GM19463 (cell line): Measurements from ENCODE around the gene NEB.
"Not testable (repeated sequence)": the region's sequence is repeated elsewhere in the genome, so short reads cannot be mapped to it uniquely, and the experiment has no call there.

ENCODE experiments used
- ATAC-seq: cut with Tn5 transposase; IDR thresholded peaks from one replicate; pipeline ENCODE4 v1.9.1; 2021; ENCODE audit warnings: mild to moderate bottlenecking, moderate library complexity; ENCODE audit not compliant: unreplicated experiment

Gene NEB

GRCh38 chr2:151707857-151708256, 26.4 kb downstream of the NEB start:
- ATAC-seq, result no peak

DNA sequence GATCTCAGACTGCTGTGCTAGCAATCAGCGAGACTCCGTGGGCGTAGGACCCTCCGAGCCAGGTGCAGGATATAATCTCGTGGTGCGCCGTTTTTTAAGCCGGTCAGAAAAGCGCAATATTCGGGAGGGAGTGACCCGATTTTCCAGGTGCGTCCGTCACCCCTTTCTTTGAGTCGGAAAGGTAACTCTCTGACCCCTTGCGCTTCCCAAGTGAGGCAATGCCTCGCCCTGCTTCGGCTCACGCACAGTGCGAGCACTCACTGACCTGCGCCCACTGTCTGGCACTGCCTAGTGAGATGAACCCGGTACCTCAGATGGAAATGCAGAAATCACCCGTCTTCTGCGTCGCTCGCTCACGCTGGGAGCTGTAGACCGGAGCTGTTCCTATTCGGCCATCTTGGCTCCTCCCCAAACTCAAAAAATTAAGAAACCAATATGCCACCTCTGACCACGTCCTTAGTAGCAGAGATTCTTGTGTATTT, 29.8 kb downstream of the NEB start:
- ATAC-seq, result not testable (repeated sequence)

DNA sequence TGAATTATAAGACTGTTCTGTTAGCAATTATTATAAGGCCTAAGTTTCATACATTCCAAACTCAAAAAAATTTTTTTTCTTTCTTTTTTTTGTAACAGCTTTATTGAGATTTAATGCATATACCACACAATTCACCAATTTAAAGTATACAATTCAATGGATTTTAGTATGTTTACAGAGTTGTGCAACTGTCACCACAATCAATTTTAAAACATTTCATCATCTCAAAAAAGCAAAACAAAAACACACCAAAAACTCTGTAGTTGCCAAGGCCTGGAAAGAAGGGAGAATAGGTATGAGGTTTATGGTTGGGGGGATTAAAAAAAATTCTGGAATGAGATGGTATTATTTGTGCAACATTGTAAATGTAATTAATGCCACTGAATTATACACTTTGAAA, 36.1 kb downstream of the NEB start:
- not testable (repeated sequence) for ATAC-seq

GRCh38 chr2:151695778-151696177, 38.5 kb downstream of the NEB start:
- no peak for ATAC-seq

GRCh38 chr2:151691631-151692030, 42.6 kb downstream of the NEB start:
- no peak for ATAC-seq

GRCh38 chr2:151688719-151689118, 45.6 kb downstream of the NEB start:
- ATAC-seq, result no peak

DNA sequence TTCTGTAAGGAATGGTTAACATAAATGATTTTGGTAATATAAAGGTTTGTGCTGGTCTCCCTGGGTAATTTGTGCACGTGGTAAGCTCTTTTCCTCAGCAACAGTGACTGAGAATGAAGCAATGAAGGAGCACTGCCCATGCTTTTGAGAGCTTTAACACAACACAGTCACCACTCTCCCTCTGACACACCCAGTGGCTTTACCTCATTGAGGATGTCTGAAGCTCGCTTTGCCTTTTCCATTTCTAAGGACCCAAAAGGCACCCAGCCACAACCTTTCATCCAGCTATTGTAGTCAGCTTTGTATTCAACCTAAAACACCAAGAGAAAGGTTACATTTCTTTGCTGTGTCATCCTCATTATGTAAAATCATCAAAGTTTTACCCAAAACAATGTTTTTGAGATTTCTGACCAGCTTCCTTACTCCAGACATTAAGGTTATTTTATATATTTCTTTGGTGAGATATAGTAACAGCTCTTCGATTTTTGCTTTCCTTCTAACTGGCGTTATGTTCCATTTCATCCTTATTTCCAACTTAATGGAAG, 51.7 kb downstream of the NEB start:
- no peak for ATAC-seq

- no peak for ATAC-seq
These were observed 53.2 kb downstream of the NEB start for GRCh38 chr2:151681051-151681450.

DNA sequence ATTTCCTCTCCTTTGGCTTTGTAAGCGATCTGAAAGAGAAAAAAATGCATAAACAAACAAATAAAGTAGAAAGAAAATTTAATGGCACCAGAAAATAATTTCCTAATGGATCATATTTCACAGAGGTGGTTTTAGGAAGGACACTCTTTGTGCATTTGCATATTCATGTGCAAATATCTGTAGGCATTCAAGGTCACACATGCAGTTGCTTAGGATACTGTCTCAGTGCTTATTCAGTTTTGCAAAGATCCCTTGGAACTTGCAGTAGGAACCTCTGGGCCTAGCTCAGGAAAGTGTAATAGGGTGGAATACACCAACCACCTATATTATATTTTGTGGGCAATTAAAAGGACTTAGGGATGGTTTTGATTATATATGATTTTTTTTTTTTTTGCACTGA, 54.3 kb downstream of the NEB start:
- ATAC-seq, result no peak

DNA sequence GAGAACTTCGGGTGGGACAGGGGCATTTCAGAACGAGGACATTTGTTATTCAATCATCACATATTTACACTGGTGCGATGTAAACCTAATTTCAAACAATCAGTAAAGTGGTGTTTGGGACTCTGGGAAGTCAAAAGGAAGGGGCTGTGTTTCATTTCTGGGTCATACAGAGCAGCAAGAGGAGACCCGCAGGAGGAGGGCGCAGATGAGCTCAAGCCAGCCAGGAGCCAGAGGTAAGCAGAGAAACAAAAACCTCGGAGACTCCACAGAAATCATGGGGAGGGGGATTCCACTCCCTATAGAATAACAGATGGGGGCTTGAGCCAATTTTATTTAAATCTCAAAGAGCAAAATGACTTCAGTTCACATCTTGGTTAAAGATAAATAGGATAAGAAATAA, 55.4 kb downstream of the NEB start:
- no peak for ATAC-seq

- ATAC-seq, result no peak
These were observed 61.3 kb downstream of the NEB start for GRCh38 chr2:151673016-151673415.

DNA sequence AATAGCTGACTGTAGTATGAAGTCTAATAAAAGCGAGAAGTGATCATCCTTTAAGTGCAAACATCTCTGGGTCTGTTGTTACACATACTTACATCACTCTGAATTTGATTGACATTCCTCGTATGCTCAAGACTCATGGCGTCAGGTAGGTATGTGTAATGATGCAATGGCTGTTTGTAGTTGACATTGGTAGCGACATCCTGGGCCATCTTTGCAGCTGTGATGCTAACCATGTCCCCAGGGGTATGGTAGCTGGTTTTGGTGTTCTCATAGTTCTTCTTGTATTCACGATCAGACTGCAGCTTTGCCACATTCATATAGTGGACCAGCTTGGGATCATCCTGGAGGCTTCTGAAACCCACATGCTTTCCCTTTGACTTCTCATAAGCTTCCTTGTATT, 62.0 kb downstream of the NEB start:
- no peak for ATAC-seq

- no peak for ATAC-seq
These were observed 63.3 kb downstream of the NEB start for GRCh38 chr2:151670846-151671597.

DNA sequence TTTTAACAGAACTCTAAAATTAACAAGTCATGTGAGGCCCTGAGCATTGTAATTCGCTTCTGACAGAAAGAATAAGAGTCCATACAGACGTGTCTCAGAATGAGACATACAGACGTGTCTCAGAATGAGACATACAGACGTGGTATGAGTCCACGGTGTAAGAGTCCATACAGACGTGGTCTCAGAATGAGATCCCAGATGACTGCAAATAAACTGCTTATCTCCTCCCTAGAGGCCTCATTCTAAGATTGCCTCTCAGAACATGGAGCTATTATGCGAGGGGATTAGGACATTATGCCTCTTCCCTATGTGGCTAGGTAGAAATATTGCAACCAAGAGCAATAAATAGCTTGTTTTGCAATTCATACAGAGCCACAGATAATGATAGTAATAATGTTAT, 63.9 kb downstream of the NEB start:
- ATAC-seq, result no peak

DNA sequence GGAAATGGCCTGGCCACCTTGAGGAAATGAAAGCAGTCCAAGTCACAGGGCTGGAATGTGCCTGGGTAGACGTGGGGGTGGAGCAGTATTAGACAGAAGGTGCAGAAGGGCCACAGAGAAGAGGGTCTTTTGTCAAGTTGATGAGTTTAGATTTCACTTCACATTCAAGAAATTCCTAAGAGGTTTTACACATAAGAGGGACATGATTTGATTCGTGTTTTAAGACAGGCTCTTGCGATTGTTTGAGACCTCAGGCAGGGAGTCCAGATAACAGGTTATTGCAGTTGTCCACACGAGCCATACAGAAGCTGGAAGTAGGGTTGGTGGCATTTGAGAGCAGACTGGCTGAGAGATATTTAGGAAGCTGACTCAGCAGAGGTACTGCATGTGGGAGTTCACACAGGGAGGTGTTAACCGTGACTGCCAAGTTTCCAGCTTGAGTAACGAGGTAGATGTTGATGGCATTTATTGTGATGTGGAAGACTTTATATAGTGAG, 64.6 kb downstream of the NEB start:
- ATAC-seq, result no peak

DNA sequence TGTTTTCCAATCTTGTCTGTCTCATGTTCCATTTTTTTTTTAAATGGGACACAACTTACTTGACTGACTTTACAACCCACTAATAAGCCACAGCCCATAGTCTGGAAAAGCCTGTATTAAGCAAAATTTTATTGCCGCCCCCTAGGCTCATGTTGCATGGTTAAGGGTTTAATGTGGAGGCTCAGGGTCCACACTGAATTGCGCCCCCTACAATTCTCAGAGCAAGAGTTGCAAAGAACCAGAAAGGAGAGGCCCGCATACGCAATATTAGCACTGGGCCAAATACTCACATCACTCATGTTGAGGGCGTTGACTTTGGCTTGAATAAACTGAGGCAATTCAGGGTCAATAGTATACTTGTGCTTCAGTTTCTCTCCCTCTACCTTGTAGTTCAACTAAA, 65.5 kb downstream of the NEB start:
- no peak for ATAC-seq

DNA sequence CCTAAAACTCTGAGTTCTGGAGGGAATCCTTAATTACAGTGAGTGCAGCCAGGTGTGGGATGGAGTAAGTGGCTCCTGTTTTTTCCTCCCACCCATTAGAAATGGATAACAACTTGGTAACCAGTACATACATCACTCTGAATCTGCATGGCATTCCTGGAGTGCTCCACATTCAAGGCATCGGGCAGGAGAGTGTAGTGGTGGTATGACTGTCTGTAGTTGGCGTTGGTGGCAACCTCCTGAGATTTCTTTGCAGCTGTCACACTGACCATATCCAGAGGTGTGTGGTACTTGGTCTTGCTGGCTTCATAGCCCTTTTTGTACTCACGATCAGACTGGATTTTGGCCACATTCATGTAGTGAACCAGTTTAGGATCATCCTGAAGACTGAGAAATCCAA, 68.3 kb downstream of the NEB start:
- ATAC-seq, result no peak

DNA sequence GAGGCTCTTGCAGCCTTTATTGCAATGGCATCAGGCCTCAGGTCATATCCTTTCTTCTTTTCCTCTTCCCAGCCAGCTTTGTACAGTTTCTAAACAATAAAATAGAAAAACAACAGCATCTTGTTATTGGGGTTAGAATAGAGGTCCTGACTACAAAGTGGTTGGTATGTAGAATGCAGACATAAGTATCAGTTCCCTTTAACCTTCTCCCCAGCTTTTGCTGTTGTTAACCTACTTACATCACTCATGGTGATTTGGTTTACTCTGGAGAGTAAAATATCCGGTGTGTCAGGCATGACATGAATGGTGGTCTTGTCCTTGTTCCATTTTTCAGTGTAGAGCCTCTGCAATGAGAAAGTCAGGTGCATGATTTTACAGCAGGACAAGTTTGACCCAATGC, 69.8 kb downstream of the NEB start:
- no peak for ATAC-seq

GRCh38 chr2:151661625-151662024, 72.7 kb downstream of the NEB start:
- no peak for ATAC-seq

DNA sequence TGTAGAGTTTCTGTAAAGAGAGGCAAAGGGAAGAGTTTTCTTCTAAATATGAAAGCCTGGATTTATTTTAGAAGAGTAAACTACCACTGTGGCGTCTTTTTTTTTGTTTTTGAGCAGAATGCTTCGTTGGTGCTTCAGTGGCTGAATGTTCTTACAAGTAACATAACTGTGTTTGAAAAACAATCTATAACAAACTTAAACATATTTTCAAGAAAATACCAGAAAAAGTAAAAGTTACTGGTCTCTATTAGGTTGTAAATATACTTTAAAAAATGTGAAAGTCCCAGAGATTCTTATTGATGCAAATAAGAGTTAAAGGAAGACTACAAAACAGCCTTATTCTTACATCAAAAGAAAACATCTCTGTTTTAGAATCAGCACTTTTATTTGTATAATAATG, 76.2 kb downstream of the NEB start:
- ATAC-seq, result no peak

DNA sequence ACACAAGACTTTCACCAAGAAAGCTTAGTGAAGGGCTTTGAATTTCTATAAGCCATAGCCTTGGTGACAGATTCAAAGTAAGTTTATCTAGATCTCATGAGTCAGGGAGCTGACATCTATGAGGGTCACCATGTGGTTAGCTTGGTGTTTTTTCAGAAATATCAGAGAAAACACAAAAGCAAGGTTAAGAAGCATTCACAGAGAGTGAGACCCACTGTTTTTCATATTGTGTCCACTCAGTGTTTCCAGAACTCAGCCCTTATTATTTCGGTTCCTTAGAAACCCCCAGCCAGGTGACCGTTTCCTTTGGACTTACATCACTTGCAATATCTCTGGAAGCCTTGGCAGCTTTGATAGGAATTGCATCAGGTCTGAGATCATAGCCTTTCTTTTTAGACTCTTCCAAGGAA, 76.6 kb downstream of the NEB start:
- ATAC-seq, result no peak

DNA sequence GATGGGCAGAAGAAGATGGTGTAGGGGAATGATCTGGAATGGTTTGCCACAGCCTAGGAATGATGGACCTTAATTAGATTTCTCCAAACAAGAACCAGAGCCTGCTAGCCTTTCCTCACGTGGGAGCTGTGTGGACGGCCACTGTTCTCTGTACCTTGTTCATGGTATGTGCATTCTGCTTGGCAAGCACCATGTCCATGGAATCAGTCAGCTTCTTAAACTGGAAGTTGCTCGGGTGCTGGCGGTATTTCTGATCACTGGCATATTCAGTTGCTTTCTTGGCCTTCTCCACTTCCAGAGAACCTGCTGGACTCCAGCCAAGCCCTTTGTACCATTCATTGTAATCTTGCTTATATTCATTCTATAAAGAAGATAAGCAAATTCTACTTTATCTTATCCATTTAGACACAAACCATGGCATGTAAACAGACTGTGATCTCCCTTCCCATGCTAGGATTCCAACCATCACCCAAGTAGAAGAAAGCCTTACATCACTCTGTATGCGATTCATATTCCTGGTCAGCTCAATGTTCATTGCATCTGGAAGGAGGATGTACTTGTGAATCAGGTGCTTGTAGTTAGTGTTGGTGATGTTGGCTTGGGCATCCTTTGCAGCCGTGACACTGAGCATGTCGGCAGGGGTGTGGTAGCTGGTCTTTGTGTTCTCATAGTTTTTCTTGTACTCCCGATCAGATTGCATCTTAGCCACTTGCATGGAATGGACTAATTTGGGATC, 78.4 kb downstream of the NEB start:
- ATAC-seq, result no peak
